SK-MEL-5 (cell line): ENCODE results near the gene PRKCD. TPM values are rescaled to one million over a fixed set of nuclear protein-coding genes. Genes with fewer than 3 reads are reported as not detected.
A peak's percentile ranks its signal among the peaks of the same experiment; 100 is the strongest.

Experiments
- DNase-seq: peaks from one replicate; pipeline ENCODE4 v3.0.0-alpha.2; 2016; ENCODE audit warnings: low read depth, low spot score
- in situ Hi-C: cut with HindIII; loops from 2 replicates; pipeline ENCODE4 v1.10.0; 2016; ENCODE audit warnings: low sequenced_read_pairs, high pct_unique_total_duplicates, low pct_unique_long_range_greater_than_20kb
- total RNA-seq: library from RNA; depleted of rRNA; stranded (reverse); fragments of >200 nt; shearing (Covaris generic); gene quantifications from 2 replicates; pipeline ENCODE4 v1.2.3, GENCODE V29; 2014

Gene PRKCD
- total RNA-seq, 1 experiment from 2014 or later, result 3.3 TPM

DNA sequence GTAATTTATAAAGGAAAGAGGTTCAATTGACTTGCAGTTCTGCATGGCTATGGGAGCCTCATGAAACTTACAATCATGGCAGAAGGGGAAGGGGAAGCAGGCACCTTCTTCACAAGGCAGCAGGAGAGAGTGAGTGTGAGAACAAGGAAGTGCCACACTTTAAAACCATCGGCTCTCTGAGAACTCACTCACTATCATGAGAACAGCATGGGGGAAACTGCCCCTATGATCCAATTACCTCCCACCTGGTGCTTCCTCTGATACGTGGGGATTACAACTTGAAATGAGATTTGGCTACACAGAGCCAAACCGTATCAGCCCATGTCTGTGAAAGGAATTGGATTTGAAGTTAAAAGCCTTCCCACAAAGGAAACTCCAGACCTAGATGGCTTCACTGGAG lies 55.7 kb downstream of the PRKCD start:
- no peak for DNase-seq
- in situ Hi-C loops, result no loop called here

- in situ Hi-C loops, result no loop called here
- DNase-seq, result no peak
Observed at GRCh38 chr3:53217175-53217574, 56.2 kb downstream of the PRKCD start.

GRCh38 chr3:53218131-53218530 lies 57.1 kb downstream of the PRKCD start:
- DNase-seq, result no peak
- in situ Hi-C loops, result no loop called here

GRCh38 chr3:53219895-53220483 lies 59.0 kb downstream of the PRKCD start:
- in situ Hi-C loops, result no loop called here
- DNase-seq, result peak; percentile 91

DNA sequence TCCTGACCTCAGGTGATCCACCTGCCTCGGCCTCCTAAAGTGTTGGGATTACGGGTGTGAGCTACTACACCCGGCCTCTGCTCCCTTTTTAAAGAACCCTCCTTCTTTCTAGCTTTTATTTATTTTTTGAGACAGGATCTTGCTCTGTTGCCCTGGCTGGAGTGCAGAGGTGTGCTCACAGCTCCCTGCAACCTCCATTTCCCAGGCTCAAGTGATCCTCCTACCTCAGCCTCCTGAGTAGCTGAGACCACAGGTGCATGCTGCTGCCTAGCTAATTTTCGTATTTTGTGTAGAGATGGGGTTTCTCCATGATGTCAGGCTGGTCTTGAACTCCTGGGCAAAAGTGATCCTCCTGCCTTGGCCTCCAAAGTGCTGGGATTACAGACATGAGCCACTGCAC lies 60.3 kb downstream of the PRKCD start:
- no peak for DNase-seq
- in situ Hi-C loops, result no loop called here

DNA sequence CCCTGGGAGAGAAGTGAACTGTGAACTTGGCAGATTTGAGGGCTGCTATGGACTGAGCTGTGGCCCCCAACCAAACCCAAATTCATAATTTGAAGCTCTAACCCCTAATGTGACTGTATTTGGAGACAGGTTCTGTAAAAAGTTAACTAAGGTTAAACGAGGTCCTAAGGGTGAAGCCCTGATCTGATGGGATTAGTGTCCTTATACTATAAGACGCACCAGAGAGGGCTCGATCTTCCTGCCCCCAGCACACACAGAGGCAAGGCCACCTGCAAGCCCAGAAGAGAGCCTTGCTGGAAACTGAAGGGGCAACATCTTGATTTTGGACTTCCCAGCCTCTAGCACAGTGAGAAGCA lies 60.8 kb downstream of the PRKCD start:
- in situ Hi-C loops, result no loop called here

GRCh38 chr3:53222183-53222901 lies 61.3 kb downstream of the PRKCD start:
- DNase-seq, result peak; percentile 74
- in situ Hi-C loops, result no loop called here

More for the DNA sequence above, 60.8 kb downstream of the PRKCD start:
- DNase-seq, result no peak

DNA sequence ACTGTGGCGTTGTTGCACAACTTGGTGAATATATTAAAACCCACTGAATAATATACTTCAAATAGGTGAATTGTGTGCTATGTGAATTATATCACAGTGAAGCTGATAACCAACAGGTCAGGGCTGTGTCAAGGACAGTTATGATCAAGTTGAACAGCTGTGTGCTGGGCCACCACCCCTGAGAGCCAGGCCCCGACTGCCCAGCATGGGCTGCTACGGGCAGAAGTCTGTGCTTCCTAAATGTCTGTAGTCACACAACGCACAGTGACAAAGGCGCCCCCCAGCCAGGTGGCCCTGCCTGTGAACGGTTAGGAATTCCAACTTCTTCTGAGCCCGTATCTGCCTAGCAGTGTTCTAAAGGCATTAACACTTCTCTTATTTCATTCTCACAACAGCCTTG lies 62.0 kb downstream of the PRKCD start:
- in situ Hi-C loops, result no loop called here
- DNase-seq, result no peak

DNA sequence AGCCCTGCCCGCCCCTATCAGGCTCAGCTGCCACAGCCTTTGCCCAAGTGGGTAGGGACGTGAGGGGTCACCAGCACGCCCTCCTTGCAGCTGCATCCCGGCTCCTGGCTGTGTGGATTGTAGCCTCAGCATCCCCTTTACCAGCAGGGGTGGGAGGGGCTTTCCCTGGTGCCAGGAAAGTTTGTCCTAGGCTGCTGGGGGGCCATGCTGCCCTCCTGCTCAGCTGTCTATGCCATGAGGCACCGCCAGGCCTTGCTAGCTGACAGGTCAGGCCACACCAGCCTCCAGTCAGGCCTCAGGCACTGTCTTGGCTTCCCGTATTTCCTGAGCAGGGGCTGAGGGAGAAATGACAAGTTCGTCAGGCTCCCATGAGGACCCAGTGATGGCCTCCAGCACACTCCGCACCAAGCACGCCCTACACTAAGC lies 62.5 kb downstream of the PRKCD start:
- in situ Hi-C loops, result no loop called here
- no peak for DNase-seq

GRCh38 chr3:53224026-53224425 lies 63.0 kb downstream of the PRKCD start:
- in situ Hi-C loops, result no loop called here
- no peak for DNase-seq

DNA sequence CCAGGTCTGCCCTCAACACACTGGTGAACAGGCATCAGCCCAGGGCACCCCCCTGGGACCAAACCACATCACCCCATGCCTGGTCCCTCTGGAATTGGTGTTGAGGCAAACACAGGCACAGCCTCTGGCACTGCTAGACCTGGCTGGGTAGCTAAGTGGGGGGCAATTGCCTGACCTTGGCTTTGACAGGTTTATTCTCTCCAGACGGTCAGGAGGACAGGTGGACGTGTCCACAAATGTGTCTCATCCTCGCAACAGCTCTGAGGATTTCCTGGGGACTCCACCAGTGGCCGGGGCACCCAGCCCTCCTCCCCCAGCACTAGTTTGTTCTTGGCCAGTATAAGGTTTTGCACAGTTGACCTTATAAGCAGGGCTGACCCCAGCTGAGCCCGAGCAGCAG lies 63.5 kb downstream of the PRKCD start:
- DNase-seq, result no peak
- in situ Hi-C loops, result no loop called here

- no peak for DNase-seq
Observed at GRCh38 chr3:53225181-53225580, 64.2 kb downstream of the PRKCD start.

DNA sequence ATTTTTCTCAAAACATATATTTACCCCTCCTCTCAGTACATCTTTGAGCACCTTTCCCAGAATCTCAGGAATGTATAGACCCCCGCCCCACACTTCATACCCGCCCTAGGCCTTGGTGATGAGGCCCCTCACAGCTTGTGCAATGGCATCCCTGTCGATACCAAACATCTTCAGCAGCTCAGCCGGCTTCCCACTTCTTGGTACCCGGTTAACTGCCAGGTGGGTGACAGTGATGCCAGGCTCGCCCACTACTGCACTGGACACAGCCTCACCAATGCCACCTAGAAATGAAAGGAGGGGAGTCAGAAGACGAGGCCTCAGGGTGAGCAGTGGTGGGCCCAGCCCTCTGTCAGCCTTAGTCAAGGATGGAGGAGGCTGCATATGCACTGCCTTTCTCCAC lies 64.6 kb downstream of the PRKCD start:
- in situ Hi-C loops, result no loop called here
- DNase-seq, result no peak

More at GRCh38 chr3:53225181-53225580, 64.2 kb downstream of the PRKCD start:
- in situ Hi-C loops, result no loop called here

- DNase-seq, result no peak
- in situ Hi-C loops, result no loop called here
Observed at GRCh38 chr3:53226142-53226840, 65.3 kb downstream of the PRKCD start.

GRCh38 chr3:53226841-53227407 lies 65.9 kb downstream of the PRKCD start:
- no peak for DNase-seq
- in situ Hi-C loops, result no loop called here

- no peak for DNase-seq
- in situ Hi-C loops, result no loop called here
Observed at GRCh38 chr3:53227993-53228885, 67.2 kb downstream of the PRKCD start.

DNA sequence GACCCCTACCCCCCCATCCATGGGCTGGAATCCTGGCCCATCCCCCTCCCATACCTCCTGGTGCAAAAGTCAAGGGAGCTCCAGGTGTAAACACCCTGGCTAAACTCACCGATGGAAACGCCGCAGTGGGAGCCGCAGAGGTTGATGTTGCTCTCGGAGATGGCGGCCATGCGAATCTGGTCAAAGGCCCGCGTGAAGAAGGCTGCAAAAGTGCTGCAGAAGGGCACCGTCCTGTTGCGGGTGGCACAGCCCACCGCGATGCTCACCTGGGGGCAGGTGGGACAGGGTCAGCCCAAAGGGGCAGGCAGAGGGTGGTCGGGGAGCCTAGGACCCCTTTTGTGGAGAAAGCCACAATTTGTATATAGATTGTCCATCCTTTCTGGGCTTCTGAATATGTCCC lies 68.2 kb downstream of the PRKCD start:
- DNase-seq, result no peak
- in situ Hi-C loops, result no loop called here

- in situ Hi-C loops, result no loop called here
- no peak for DNase-seq
Observed at GRCh38 chr3:53229606-53230005, 68.6 kb downstream of the PRKCD start.
